Pulmonary artery endothelial cell (primary cell): ENCODE results near the gene KCNIP4. TPM values are rescaled to one million over a fixed set of nuclear protein-coding genes. Genes with fewer than 3 reads are reported as not detected.

Experiments
- DNase-seq: peaks from one replicate; pipeline ENCODE4 v3.0.0-alpha.2; 2011; ENCODE audit warnings: low read depth, low spot score
- total RNA-seq: library from RNA; depleted of rRNA; stranded (reverse); fragments of >200 nt; gene quantifications from 2 replicates; pipeline ENCODE4 v1.2.3, GENCODE V29; 2014

KCNIP4 gene
- total RNA-seq, 1 donor from 2014 or later: not detected

GRCh38 chr4:20681271-20681670 lies 1267.3 kb downstream of the KCNIP4 start:
- no peak for DNase-seq

DNA sequence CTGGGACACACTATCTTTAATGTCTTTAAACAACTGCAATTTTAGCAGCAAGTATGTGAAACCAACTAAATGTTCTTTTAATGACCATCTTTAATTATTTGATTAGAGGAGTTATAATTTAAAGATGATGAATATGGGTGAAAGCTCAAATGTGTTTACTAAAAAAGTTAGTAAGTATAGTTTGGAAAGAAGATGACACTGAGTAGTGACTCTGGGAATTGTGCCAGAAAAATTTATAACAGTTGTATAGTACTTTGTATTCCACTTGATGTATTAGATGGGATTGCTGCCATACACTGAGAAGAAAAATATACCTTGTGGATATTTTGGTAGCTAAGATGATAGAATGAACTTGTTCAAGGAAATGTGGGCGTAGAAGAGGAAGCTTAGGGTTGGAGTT lies 1267.8 kb downstream of the KCNIP4 start:
- DNase-seq: no peak

DNA sequence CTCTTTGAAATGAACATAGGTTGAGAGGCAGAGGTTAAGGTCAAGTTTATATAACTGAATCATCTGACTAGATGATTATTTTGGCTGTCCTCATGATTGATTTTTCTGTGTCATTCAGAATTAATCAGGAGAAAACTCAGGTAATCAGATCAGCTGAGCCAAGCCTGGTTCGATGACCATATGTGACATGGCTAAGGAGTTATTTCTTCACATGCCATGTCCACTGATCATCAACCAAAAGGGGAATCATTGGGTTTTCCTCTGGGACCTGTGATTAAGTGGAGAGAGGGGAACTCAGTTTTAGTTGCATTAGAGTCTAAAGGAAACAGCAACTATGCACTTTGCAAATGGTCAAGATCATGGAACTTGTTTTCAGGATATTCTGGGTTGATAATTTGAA lies 1268.6 kb downstream of the KCNIP4 start:
- DNase-seq: no peak
